Tibial nerve (tissue), 4 donors: ENCODE measurements around the gene CBL. TPM values are rescaled to one million over a fixed set of nuclear protein-coding genes. Genes with fewer than 3 reads are reported as not detected.

Experiments used
- DNase-seq, 2 donors: peaks; one replicate each; pipeline ENCODE4 v3.0.0-alpha.2; 2019; ENCODE audit warnings: low spot score in 2 of 2
- H3K27ac ChIP-seq, 4 donors: fragments of 200-600 bp; sonication (generic) in 3 of 4; one replicate each; pipeline ENCODE4 v1.5.1; 2017 to 2019; ENCODE audit warnings: mild to moderate bottlenecking in 1 of 4
- H3K27me3 ChIP-seq, 2 donors: fragments of 200-600 bp; sonication (generic) in 1 of 2; one replicate each; pipeline versions ENCODE4 v1.5.1 to v1.6.0; 2017 to 2019
- H3K36me3 ChIP-seq, 3 donors: fragments of 200-600 bp; sonication (generic); one replicate each; pipeline ENCODE4 v1.5.1; 2018 to 2019
- H3K4me1 ChIP-seq, 4 donors: fragments of 200-600 bp; sonication (generic) in 3 of 4; one replicate each; pipeline ENCODE4 v1.5.1; 2017 to 2019
- H3K4me3 ChIP-seq, 4 donors: fragments of 200-600 bp; sonication (generic) in 3 of 4; one replicate each; pipeline ENCODE4 v1.5.1; 2017 to 2019; ENCODE audit warnings: mild to moderate bottlenecking in 1 of 4, moderate library complexity in 1 of 4
- H3K9me3 ChIP-seq, 4 donors: fragments of 200-600 bp; sonication (generic) in 3 of 4; one replicate each; pipeline ENCODE4 v1.5.1; 2017 to 2019
- CTCF ChIP-seq, 5 experiments: fragments of 200-600 bp in 3 of 5; fragments of 450-650 bp in 2 of 5; sonication (generic) in 3 of 5; IDR thresholded peaks; one replicate each; pipeline ENCODE4 v1.5.1; 2016 to 2019; ENCODE audit warnings: antibody characterized with exemption in 5 of 5, mild to moderate bottlenecking in 3 of 5, moderate library complexity in 2 of 5
- EP300 ChIP-seq, 2 donors: sonication (generic); formaldehyde crosslinking; IDR thresholded peaks; one replicate each; pipeline ENCODE4 v1.6.1; 2017; ENCODE audit warnings: antibody characterized with exemption in 2 of 2, mild to moderate bottlenecking in 1 of 2
- POLR2A ChIP-seq, 2 donors: fragments of 450-650 bp; IDR thresholded peaks; one replicate each; pipeline ENCODE4 v1.6.1; 2017; ENCODE audit warnings: antibody characterized with exemption in 2 of 2, mild to moderate bottlenecking in 2 of 2, moderate library complexity in 2 of 2
- WGBS, 2 donors: methylation state at CpG; one replicate each; pipeline ENCODE4 v1.1.5; 2018; 5-methylcytosine and 5-hydroxymethylcytosine counted together
- total RNA-seq, 4 donors: library from RNA; depleted of rRNA; stranded (reverse); fragments of >200 nt; gene quantifications; one replicate each; pipeline ENCODE4 v1.1.0, GENCODE V29; 2016

CBL gene
- total RNA-seq, 4 donors from 2014 or later, result 14.2 to 19.2 (median 16.0) TPM

GRCh38 chr11:119248750-119249670, 42.9 kb downstream of the CBL start:
- peaks cover 0 to 6% (median 0%) of the 10 kb centered on the region in 3 donors for H3K36me3 ChIP-seq
- no peaks in the 10 kb centered on the region for H3K4me1 ChIP-seq
- H3K9me3 ChIP-seq, result no peaks in the 10 kb centered on the region
- no peak overlapping the region for H3K27ac ChIP-seq
- H3K27me3 ChIP-seq, result no peaks in the 10 kb centered on the region
- no peak for TF ChIP-seq CTCF (IDR thresholded peaks at IDR 0.05)
- TF ChIP-seq POLR2A (IDR thresholded peaks at IDR 0.05), result no peak
- no peak for TF ChIP-seq EP300 (IDR thresholded peaks at IDR 0.05)
- no peak overlapping the region for H3K4me3 ChIP-seq
- 93 to 94% methylated on average over 8 of the region's 8 CpGs for WGBS, 2 donors
- no peak for DNase-seq

GRCh38 chr11:119249671-119250010, 43.5 kb downstream of the CBL start:
- Histone ChIP-seq H3K4me3 (no peak overlapping the region), H3K4me1 (no peaks in the 10 kb centered on the region), H3K36me3 (peaks cover 0 to 8% (median 0%) of the 10 kb centered on the region in 3 donors), H3K9me3 (no peaks in the 10 kb centered on the region), H3K27me3 (no peaks in the 10 kb centered on the region), H3K27ac (no peak overlapping the region)
- no peak for DNase-seq
- TF ChIP-seq CTCF (IDR thresholded peaks at IDR 0.05) (no peak), POLR2A (IDR thresholded peaks at IDR 0.05) (no peak), EP300 (IDR thresholded peaks at IDR 0.05) (no peak)
- WGBS, 2 donors, result 93 to 96% methylated on average over 1 of the region's 1 CpG

GRCh38 chr11:119251114-119251513, 45.0 kb downstream of the CBL start:
- WGBS, 2 donors, result 78 to 84% methylated on average over 3 of the region's 3 CpGs
- Histone ChIP-seq H3K27ac (no peak overlapping the region), H3K4me1 (no peaks in the 10 kb centered on the region), H3K27me3 (no peaks in the 10 kb centered on the region), H3K36me3 (peaks cover 0 to 11% (median 0%) of the 10 kb centered on the region in 3 donors), H3K4me3 (no peak overlapping the region), H3K9me3 (no peaks in the 10 kb centered on the region)
- TF ChIP-seq POLR2A (IDR thresholded peaks at IDR 0.05), result no peak
- TF ChIP-seq EP300 (IDR thresholded peaks at IDR 0.05), result no peak
- no peak for TF ChIP-seq CTCF (IDR thresholded peaks at IDR 0.05)
- DNase-seq, result no peak

GRCh38 chr11:119254239-119254638, 48.1 kb downstream of the CBL start:
- no peaks in the 10 kb centered on the region for H3K27me3 ChIP-seq
- TF ChIP-seq CTCF (IDR thresholded peaks at IDR 0.05), result no peak
- TF ChIP-seq EP300 (IDR thresholded peaks at IDR 0.05), result no peak
- no peak for TF ChIP-seq POLR2A (IDR thresholded peaks at IDR 0.05)
- H3K4me3 ChIP-seq, result no peak overlapping the region
- peaks cover 0 to 4% (median 0%) of the 10 kb centered on the region in 4 donors for H3K4me1 ChIP-seq
- DNase-seq, result no peak
- H3K36me3 ChIP-seq, result peaks cover 0 to 7% (median 0%) of the 10 kb centered on the region in 3 donors
- H3K27ac ChIP-seq, result no peak overlapping the region
- H3K9me3 ChIP-seq, result no peaks in the 10 kb centered on the region
- WGBS, 2 donors, result 89 to 92% methylated on average over 5 of the region's 5 CpGs

- no peak for TF ChIP-seq CTCF (IDR thresholded peaks at IDR 0.05)
- H3K4me3 ChIP-seq, result no peak overlapping the region
- WGBS, 2 donors, result 83 to 90% methylated on average over 5 of the region's 5 CpGs
These were observed 52.0 kb downstream of the CBL start for GRCh38 chr11:119258180-119258579.

More at GRCh38 chr11:119258180-119258579, 52.0 kb downstream of the CBL start:
- Histone ChIP-seq H3K9me3 (no peaks in the 10 kb centered on the region), H3K36me3 (peaks cover 0 to 7% (median 0%) of the 10 kb centered on the region in 3 donors), H3K27ac (no peak overlapping the region), H3K4me1 (peaks cover 0 to 17% (median 9%) of the 10 kb centered on the region in 4 donors), H3K27me3 (no peaks in the 10 kb centered on the region)
- DNase-seq, result no peak
